ENCODE measurements around the gene TRABD. TPM values are rescaled to one million over a fixed set of nuclear protein-coding genes. Genes with fewer than 3 reads are reported as not detected.
"Not testable (repeated sequence)": the region's sequence is repeated elsewhere in the genome, so short reads cannot be mapped to it uniquely, and the experiment has no call there.

TRABD gene
- total RNA-seq, 1 donor from 2014 or later, result 64.5 TPM

DNA sequence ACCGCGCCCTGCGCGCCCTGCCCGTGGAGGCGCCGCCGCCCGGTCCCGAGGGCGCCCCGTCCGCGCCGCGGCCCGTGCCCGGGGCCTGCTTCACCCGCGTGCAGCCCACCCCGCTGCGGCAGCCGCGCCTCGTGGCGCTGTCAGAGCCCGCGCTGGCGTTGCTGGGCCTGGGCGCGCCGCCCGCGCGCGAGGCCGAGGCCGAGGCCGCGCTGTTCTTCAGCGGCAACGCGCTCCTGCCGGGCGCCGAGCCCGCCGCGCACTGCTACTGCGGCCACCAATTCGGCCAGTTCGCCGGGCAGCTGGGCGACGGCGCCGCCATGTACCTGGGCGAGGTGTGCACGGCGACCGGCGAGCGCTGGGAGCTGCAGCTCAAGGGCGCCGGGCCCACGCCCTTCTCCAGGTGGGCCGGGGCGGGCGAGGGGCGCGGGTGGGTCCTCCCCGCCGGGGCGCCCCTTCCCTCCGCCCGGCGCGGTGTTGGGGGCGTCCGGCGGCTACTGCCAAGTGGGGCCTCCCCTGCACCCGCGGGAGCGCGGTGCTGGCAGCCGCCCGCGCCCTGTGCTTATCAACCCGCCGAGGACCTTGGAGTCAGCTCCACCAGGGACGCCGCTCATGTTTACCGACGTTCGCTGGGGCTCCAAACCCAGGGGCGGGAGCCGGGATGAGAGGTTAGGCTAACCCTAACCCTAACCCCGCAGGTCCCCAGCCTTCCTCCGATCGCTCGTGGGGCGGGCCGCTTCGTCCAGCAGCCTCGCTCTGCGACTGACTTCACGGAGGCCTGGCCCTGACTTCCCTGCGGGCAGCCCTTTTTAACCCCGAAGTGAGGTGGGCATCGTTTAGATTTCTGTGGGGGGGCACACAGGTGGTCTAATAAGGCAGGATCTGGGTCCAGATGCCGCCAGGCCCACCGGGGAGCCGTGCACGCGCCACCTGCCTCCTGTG lies 15.7 kb downstream of the TRABD start:
- DNase-seq (ENCODE audit: low spot score), result no peak

DNA sequence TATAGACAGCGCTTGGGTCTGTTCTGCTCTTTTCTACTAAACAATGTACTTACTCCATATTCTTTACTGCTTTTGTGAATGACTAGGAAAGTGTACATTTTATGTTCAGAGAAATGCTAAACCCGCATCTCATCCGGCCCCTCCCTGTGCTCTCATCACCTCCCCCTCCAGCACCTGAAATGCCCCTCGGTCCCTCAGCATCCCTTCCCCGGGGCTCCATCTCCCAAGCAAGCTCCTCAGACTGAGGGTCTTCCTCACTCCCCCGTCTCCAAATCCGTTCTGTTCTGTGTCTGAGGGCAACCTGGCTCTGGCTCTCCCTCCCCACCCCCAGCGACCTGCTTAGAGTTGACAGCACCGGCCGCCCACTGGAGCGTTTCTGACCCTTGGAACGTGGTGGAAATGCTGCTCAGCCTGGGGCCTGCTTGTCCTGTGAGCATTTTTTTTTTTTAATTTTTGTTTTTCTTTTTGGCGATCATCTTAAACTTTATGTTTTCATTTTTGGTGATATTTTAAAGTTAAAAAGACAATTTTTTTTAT lies 16.5 kb downstream of the TRABD start:
- no peak for DNase-seq (ENCODE audit: low spot score)

DNA sequence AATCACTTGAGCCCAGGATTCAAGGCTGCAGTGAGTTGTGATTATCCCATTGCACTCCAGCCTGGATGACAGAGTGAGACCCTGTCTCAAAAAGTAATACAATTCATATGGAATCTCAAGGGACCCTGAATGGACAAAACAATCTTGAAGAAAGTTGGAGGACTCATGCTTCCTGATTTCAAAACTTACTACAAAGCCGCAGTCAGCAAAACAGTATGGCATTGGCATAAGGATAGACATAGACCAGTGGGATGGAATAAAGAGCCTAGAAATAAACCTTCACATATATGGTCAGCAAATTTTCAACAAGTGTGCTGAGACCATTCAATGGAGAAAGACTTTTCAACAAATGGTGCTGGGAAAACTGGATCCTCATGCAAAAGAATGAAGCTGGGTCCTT lies 17.6 kb downstream of the TRABD start:
- DNase-seq (ENCODE audit: low spot score), result no peak

DNA sequence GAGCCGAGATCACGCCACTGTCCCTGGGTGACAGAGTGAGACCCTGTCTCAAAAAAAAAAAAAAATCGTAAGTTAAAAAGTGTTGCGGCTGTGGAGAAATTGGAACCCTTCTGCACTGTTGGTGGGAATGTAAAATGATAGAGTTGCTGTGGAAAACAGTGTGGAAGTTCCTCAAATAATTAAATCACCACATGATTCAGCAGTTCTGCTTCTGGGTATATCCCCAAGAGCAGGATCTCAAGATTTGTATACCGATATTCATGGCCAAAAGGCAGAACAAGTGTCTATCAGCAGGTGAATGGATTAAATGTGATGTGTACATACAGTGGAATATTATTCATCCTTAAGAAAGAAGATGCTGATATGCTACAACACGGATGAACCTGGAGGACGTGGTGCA lies 18.9 kb downstream of the TRABD start:
- DNase-seq (ENCODE audit: low spot score), result no peak

DNA sequence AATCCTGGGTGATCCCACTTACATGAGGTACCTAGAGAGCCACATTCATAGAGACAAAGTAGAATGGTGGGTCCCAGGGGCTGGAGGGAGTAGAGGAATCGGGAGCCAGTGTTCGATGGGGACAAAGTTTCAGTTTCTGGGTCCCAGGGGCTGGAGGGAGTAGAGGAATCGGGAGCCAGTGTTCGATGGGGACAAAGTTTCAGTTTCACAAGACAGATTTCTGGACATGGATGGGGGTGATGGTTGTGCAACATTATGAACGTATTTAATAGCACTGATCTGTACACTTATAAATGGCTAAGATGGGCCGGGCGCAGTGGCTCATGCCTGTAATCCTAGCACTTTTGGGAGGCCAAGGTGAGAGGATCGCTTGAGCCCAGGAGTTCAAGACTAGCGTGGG lies 19.3 kb downstream of the TRABD start:
- DNase-seq (ENCODE audit: low spot score), result not testable (repeated sequence)

DNA sequence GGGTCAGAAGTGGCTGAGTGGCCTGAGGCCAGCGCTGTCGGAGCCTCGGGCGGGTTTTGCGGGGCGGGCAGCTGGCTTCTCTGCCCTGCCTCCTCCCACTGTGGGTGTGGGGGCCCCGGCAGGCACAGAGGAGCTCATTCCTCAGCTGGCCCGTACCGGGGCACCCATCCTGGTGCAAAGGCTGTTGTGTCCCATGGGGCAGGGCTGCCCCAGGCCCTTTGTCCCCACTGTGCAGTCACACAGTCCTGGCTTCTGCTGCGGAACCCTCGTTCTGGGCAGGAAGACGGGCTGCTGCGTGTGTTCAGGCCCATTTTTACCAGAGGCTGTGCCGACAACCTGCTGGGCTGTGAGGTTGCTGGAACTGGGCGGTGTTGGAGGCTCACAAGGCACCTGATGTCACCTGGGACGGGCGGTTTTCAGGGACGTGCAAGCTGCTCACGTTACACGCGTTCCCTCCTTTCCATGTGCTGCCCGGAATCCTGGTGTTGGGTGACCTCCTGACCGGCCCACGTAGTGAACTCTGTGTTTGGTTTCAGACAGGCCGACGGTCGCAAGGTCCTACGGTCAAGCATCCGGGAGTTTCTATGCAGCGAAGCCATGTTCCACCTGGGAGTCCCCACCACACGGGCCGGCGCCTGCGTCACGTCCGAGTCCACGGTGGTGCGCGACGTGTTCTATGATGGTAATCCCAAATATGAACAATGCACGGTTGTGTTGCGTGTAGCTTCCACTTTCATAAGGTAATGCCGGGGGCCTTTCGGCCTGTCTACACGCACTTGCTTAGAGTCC lies 20.3 kb downstream of the TRABD start:
- no peak for DNase-seq (ENCODE audit: low spot score)

DNA sequence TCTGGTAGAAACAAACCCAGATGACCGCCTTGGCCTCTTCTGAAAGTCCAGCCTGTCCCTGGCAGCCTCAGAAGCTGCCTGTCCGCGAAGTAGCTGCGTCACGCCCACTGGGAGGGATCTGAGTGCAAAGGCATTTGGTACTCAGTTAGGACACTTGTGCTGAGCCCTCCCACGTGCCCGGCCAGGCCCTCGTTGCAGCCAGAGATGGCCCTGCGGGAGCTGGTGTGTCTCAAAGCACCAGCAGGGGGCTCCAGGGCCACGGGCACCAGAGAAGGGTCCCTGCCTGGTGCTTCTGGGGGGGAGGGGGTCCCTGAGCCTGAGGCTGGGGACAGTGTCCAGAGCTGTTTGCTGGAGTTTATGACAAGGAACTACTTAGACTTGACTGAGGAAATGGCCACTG lies 20.9 kb downstream of the TRABD start:
- DNase-seq (ENCODE audit: low spot score), result no peak

DNA sequence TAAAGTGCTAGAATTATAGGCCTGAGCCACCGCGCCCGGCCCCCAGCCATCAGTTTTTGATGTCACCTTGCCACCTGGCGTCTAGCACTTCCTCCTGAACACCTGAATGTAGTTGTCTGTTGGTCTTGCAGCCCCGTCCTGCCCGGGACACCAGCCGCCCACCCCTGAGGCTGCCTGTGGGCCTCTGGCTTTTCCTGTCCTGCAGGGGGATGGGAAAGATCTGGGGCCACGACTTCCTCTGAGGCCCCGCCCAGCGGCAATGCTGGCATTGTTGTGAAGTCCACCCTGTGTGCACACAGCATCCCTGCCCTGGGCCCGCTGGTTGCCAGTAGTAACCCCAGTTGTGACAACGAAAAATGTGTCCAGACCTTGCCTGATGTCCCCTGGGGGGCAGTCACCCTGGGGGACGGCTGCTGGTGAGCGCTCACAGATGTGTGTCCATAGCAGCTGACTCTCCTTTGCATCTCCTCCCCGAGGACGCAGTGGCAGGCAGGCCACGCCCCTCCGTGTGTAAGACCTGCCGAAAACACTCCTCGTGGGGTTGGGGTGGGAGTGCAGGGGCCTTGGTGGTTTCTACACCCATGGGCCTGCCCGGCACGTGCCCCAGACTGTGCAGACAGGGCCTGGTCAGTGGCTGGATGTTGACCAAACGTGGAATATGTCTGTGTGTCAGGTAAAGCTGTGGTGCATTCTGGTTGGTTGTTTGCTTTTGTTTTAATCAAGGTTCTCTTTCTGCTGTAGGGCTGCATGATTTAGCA lies 21.8 kb downstream of the TRABD start:
- no peak for DNase-seq (ENCODE audit: low spot score)

DNA sequence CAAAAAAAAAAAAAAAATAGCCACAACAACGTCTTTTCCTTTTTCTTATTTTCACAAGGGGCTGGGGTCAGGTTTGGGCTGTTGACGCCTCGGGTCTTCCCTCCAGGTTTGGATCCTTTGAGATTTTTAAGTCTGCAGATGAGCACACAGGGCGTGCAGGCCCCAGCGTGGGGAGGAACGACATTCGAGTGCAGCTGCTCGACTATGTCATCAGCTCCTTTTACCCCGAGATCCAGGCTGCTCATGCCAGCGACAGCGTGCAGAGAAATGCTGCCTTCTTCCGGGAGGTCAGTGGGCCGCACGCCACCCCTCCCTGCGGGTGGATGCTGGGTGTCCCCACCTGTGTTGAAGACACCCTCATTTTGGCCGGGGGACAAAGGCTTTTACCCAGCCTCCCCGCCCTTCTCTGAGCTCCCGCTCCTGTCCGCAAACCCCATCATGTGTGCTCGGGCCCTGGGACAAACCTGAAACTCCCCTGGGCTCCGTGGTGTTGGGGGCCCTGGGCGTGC lies 22.8 kb downstream of the TRABD start:
- DNase-seq (ENCODE audit: low spot score), result no peak

- peak; percentile 44 for DNase-seq (ENCODE audit: low spot score)
These were observed 23.5 kb downstream of the TRABD start for GRCh38 chr22:50208939-50209892.

GRCh38 chr22:50209893-50210292 lies 24.2 kb downstream of the TRABD start:
- DNase-seq (ENCODE audit: low spot score), result peak; percentile 55

DNA sequence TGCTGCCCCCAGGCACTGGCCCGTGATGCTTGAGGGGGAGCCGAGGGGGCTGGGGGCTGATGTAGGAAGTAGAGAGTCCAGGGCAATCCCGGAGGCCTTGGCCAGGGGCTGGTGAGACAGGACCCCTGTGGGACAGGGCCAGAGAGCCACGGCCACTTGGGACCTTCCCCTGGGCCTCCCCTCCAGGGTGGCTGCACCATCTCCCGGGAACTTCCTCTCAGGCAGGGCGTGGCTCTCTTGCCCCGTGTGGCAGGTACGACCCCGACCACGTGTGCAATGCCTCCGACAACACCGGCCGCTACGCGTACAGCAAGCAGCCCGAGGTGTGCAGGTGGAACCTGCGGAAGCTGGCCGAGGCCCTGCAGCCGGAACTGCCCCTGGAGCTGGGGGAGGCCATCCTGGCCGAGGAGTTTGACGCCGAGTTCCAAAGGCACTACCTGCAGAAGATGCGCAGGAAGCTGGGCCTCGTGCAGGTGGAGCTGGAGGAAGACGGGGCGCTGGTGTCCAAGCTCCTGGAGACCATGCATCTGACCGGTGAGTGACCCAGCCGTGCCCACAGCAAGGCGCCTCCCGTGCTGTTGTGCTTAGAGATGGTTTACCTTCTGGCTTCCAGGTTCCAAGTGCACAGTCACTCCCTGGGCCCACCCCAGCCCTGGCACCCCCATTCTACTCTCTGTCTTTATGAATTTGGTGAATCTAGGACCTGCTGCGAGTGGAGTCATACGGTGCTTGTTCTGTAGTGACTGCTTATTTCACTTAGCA lies 24.8 kb downstream of the TRABD start:
- no peak for DNase-seq (ENCODE audit: low spot score)

GRCh38 chr22:50211147-50211546 lies 25.4 kb downstream of the TRABD start:
- no peak for DNase-seq (ENCODE audit: low spot score)

DNA sequence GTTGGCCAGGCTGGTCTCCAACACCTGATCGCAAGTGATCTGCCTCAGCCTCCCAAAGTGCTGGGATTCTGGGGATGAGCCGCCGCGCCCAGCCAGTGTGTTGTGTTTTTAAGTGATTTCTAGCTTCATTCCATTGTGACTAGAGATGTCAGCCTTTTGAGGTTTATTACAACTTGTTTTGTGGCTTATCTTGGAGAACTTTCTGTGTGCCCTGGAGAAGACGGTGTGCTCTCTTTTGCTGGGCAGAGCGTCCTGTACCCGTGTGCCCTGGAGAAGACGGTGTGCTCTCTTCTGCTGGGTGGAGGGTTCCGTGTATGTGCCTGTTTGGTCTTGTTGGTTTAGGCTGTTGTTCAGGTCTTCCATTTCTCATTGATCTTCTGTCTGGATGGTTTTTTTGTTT lies 27.6 kb downstream of the TRABD start:
- no peak for DNase-seq (ENCODE audit: low spot score)

DNA sequence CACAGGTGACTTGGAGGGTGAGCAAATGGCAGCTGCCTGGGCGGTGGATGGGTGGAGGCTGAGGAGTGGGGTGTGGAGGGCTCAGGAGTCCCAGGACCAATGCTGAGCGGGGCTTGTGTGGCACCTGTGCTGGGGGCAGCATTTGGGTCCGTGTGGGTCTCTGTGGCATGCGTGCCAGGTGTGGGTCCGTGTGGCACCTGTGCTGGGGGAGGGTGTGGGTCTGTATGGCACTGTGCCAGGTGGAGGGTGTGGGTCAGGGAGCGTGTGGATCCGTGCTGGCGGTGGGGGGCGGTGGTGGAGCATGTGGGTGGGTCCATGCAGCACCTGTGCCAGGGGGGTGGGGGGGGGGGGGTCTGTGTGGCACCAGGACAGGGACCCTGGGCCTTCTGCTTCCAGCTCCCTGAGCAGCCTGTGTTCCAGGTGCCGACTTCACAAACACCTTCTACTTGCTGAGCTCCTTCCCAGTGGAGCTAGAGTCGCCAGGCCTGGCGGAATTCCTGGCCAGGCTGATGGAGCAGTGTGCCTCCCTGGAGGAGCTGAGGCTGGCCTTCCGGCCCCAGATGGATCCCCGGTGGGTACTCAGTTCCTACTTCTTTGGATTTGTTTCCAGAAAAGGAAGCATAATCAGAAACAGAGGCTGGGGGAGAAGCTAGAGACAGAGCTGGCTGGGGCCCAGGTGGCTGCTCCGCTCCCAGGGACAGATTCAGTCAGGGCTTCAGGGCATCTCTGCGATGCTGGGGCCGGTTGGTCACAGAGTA lies 29.8 kb downstream of the TRABD start:
- DNase-seq (ENCODE audit: low spot score), result no peak

GRCh38 chr22:50216055-50216683 lies 30.5 kb downstream of the TRABD start:
- no peak for DNase-seq (ENCODE audit: low spot score)

- DNase-seq (ENCODE audit: low spot score), result no peak
These were observed 31.2 kb downstream of the TRABD start for GRCh38 chr22:50216684-50217520.

All from ureter (tissue), 1 donor.